ENCODE data around the gene CLASP2.

DNA sequence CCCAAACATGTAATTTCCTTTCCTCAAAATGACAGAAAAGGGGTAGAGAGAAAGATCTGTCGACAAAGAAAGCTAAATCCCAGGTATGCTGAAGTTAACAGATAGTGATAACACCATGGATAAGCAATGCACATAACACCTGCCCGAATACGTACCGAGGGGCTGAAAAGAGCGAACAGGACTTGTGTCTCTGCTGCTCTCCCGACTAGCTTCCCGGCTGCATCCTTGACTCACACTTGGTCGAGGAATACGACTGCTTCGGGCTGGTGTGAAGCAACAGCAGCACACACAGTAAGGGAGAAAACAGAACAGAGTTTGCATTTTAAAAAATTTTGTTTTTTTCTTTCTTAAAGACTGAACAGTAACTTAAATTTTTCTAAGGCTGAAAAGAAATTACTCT, 136.4 kb downstream of the CLASP2 start:
- TF ChIP-seq, protein P1, sequence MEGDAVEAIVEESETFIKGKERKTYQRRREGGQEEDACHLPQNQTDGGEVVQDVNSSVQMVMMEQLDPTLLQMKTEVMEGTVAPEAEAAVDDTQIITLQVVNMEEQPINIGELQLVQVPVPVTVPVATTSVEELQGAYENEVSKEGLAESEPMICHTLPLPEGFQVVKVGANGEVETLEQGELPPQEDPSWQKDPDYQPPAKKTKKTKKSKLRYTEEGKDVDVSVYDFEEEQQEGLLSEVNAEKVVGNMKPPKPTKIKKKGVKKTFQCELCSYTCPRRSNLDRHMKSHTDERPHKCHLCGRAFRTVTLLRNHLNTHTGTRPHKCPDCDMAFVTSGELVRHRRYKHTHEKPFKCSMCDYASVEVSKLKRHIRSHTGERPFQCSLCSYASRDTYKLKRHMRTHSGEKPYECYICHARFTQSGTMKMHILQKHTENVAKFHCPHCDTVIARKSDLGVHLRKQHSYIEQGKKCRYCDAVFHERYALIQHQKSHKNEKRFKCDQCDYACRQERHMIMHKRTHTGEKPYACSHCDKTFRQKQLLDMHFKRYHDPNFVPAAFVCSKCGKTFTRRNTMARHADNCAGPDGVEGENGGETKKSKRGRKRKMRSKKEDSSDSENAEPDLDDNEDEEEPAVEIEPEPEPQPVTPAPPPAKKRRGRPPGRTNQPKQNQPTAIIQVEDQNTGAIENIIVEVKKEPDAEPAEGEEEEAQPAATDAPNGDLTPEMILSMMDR (optimal IDR thresholded peaks at IDR 0.05 in 1 of 3, IDR thresholded peaks at IDR 0.05 in 1 of 3, conservative IDR thresholded peaks at IDR 0.05 in 1 of 3; ENCODE audit: extremely low read depth in 1 of 3, insufficient read depth in 2 of 3, low read length in 3 of 3) = no peak
- TF ChIP-seq EZH2 (IDR thresholded peaks at IDR 0.05; ENCODE audit: low read length) = no peak

Data from keratinocyte (primary cell).